K562 (cell line): ENCODE data around the gene USP7. TPM values are rescaled to one million over a fixed set of nuclear protein-coding genes. Genes with fewer than 3 reads are reported as not detected.

ENCODE experiments used
- ATAC-seq: fragments of 200-7000 bp; cut with Tn5 transposase; 3 replicates; pipeline ENCODE4 v1.9.1; 2020; ENCODE audit warnings: moderate library complexity
- BruUV-seq: library from RNA; stranded (reverse); fragments of 400-500 nt; replicated peaks from 2 replicates; lab custom pipeline; 2021; lab: Mats Ljungman, UMichigan
- CTCF ChIA-PET: fragments of 300-600 bp; formaldehyde crosslinking; extraction: SDS; loops from one replicate; lab custom pipeline; 2021; ENCODE audit warnings: low intra/inter-chr PET ratio; lab: Yijun Ruan, JAX
- POLR2A ChIA-PET: fragments of 300-600, 350-650 bp; sonication (Branson Sonifier 250); formaldehyde crosslinking; extraction: SDS; loops from one replicate; lab custom pipeline; 2021; ENCODE audit warnings: antibody characterized with exemption, inconsistent platforms; lab: Yijun Ruan, JAX
- DNase-seq, 4 experiments: peaks; one replicate each; pipeline versions ENCODE4 v3.0.0 to v3.0.0-alpha.2; 2011 to 2018; ENCODE audit warnings: low spot score in 3 of 4, mixed read lengths in 3 of 4; ENCODE audit errors: extremely low read depth in 1 of 4
- FAIRE-seq: peaks from 2 replicates; lab custom pipeline; 2011; peaks lifted over from hg19 to GRCh38; lab: Jason Lieb, UNC
- H2AFZ ChIP-seq: 2 replicates; pipeline ENCODE4 v1.6.0; 2011; ENCODE audit warnings: low read depth, low read length, control low read depth, inconsistent platforms
- H3K27ac ChIP-seq: fragments of 200-600 bp; 3 replicates; pipeline ENCODE4 v1.8.0; 2011; ENCODE audit warnings: low read depth, mild to moderate bottlenecking, control low read depth, inconsistent platforms, low read length, moderate library complexity, mixed read lengths; ENCODE audit errors: extremely low read depth
- H3K27me3 ChIP-seq, 2 experiments: fragments of 300-600 bp in 1 of 2; 2 replicates in 1 of 2; 3 replicates in 1 of 2; pipeline versions ENCODE4 v1.6.0 to v1.8.0; 2011; ENCODE audit warnings: inconsistent platforms in 2 of 2, low read length in 2 of 2, mild to moderate bottlenecking in 1 of 2, mixed read lengths in 1 of 2, moderate library complexity in 1 of 2; ENCODE audit not compliant: control insufficient read depth in 2 of 2, insufficient read depth in 2 of 2
- H3K36me3 ChIP-seq: fragments of 300-600 bp; 3 replicates; pipeline ENCODE4 v1.8.0; 2011; ENCODE audit warnings: mild to moderate bottlenecking, low read length, inconsistent platforms; ENCODE audit not compliant: control insufficient read depth, insufficient read depth
- H3K4me1 ChIP-seq, 2 experiments: fragments of 200-600 bp in 1 of 2; replicated peaks in 1 of 2; 2 replicates in 1 of 2; 3 replicates in 1 of 2; pipeline versions ENCODE4 v1.5.1 to v1.8.0; 2011; ENCODE audit warnings: inconsistent platforms in 2 of 2, low read length in 2 of 2, mild to moderate bottlenecking in 1 of 2, mixed read lengths in 1 of 2, moderate library complexity in 1 of 2; ENCODE audit not compliant: control insufficient read depth in 2 of 2, insufficient read depth in 2 of 2
- H3K4me2 ChIP-seq: 2 replicates; pipeline ENCODE4 v1.6.1; 2011; ENCODE audit warnings: low read length, control low read depth, inconsistent platforms, mixed read lengths; ENCODE audit not compliant: insufficient read depth
- H3K4me3 ChIP-seq: fragments of 200-600 bp; sonication (generic), shearing (Covaris generic); 2 replicates; pipeline ENCODE4 v1.5.1; 2016; ENCODE audit warnings: control low read depth, inconsistent platforms
- H3K79me2 ChIP-seq: fragments of 200-600 bp; 3 replicates; pipeline ENCODE4 v1.8.0; 2011; ENCODE audit warnings: low read length, inconsistent platforms; ENCODE audit not compliant: control insufficient read depth, insufficient read depth
- H3K9ac ChIP-seq, 2 experiments: 2 replicates each; pipeline versions ENCODE4 v1.6.0 to v1.6.1; 2011; ENCODE audit warnings: low read depth in 2 of 2, low read length in 2 of 2, control low read depth in 1 of 2, inconsistent platforms in 1 of 2, mild to moderate bottlenecking in 1 of 2, mixed read lengths in 1 of 2; ENCODE audit not compliant: insufficient read depth in 1 of 2
- H3K9me1 ChIP-seq: one replicate; pipeline ENCODE4 v1.6.0; 2011; ENCODE audit warnings: inconsistent platforms, mild to moderate bottlenecking, low read length, moderate library complexity; ENCODE audit not compliant: control insufficient read depth, insufficient read depth
- H3K9me3 ChIP-seq: replicated peaks from 2 replicates; pipeline ENCODE4 v1.5.1; 2011; ENCODE audit warnings: low read depth, low read length, inconsistent platforms; ENCODE audit not compliant: control insufficient read depth, insufficient read depth
- H4K20me1 ChIP-seq: replicated peaks from 2 replicates; pipeline ENCODE4 v1.6.1; 2011; ENCODE audit warnings: low read length, inconsistent platforms, mixed read lengths; ENCODE audit not compliant: control insufficient read depth, insufficient read depth
- GABPA ChIP-seq: fragments of 200-800 bp; sonication (Bioruptor generic); conservative IDR thresholded peaks from 2 replicates; pipeline ENCODE4 v1.6.1; 2016; ENCODE audit warnings: low read depth, missing genetic modification characterization, missing compliant biosample characterization
- JUND ChIP-seq, 2 experiments: IDR thresholded peaks; 2 replicates in 1 of 2; 3 replicates in 1 of 2; pipeline ENCODE4 v1.6.1; 2011; ENCODE audit warnings: borderline replicate concordance in 2 of 2, low read depth in 2 of 2, low read length in 2 of 2, improper control_type of control experiment in 1 of 2, missing biosample characterization in 1 of 2, missing genetic modification characterization in 1 of 2, missing genetic modification reagents in 1 of 2
- KHSRP ChIP-seq: fragments of 450-650 bp; IDR thresholded peaks from 2 replicates; pipeline ENCODE4 v1.6.1; 2017
- KLF13 ChIP-seq: fragments of 450-650 bp; IDR thresholded peaks from 2 replicates; pipeline ENCODE4 v1.6.1; 2016; ENCODE audit warnings: missing genetic modification characterization, low read depth, mild to moderate bottlenecking, missing compliant biosample characterization, moderate library complexity, borderline replicate concordance
- MECOM ChIP-seq: fragments of 250-450 bp; sonication (Bioruptor Pico); IDR thresholded peaks from 2 replicates; pipeline ENCODE4 v1.8.0; 2022; ENCODE audit warnings: inconsistent platforms
- NUFIP1 ChIP-seq: fragments of 450-650 bp; IDR thresholded peaks from 2 replicates; pipeline ENCODE4 v1.6.1; 2018; ENCODE audit not compliant: partially characterized antibody
- ZNF609 ChIP-seq: sonication (generic); formaldehyde crosslinking; IDR thresholded peaks from 2 replicates; pipeline ENCODE4 v1.8.1; 2023; ENCODE audit warnings: missing genetic modification reagents, mild to moderate bottlenecking, borderline replicate concordance
- WGBS: fragments of 100-300 bp; shearing (Covaris generic); methylation state at CpG from one replicate; pipeline ENCODE4 v1.1.6; 2016; ENCODE audit warnings: low coverage, mixed read lengths; ENCODE audit not compliant: insufficient coverage; ENCODE audit errors: missing lambda C conversion rate; 5-methylcytosine and 5-hydroxymethylcytosine counted together
- in situ Hi-C: fragments of 300-500 bp; cut with MboI; formaldehyde crosslinking; loops from 4 replicates; pipeline ENCODE4 v1.15.0; 2018; ENCODE audit warnings: inconsistent platforms, mixed read lengths
- intact Hi-C: fragments of 100-400 bp; cut with micrococcal nuclease; formaldehyde crosslinking; loops from 2 replicates; pipeline ENCODE4 v1.14.2; 2022
- polyA plus RNA-seq, 8 experiments: library from polyadenylated mRNA; depleted of rRNA in 4 of 8; stranded (reverse) in 5 of 8; unstranded in 3 of 8; fragments of >200 nt; fragmentation: Nextera tagmentation in 2 of 8; fragmentation: Illumina TruSeq in 1 of 8; extraction: Ambion mirVana in 2 of 8; extraction: Trizol in 1 of 8; gene quantifications; 2 replicates each; pipeline versions ENCODE4 v1.2.1 to v1.2.3, GENCODE V29; 2011 to 2014; ENCODE audit warnings: inconsistent platforms in 1 of 8, missing spikeins in 1 of 8
- total RNA-seq, 7 experiments: library from RNA; depleted of rRNA in 6 of 7; stranded (reverse); fragments of >200 nt in 6 of 7; fragmentation: Illumina TruSeq in 2 of 7; extraction: Trizol in 2 of 7; gene quantifications; 2 replicates each; pipeline versions ENCODE4 v1.2.1 to v1.2.3, GENCODE V29; 2011 to 2021; ENCODE audit warnings: low replicate concordance in 1 of 7

USP7 gene
- total and polyA plus RNA-seq, 9 of the 15 experiments (the other 6 are each of a cell fraction or from before 2014, with no cell fraction given): 17.1 to 145 (median 57.9) TPM

GRCh38 chr16:8957063-8957397, 6.7 kb downstream of the USP7 start:
- no peaks in the 10 kb centered on the region for H3K27me3 ChIP-seq
- H2AFZ ChIP-seq: no peak overlapping the region
- H3K9me3 ChIP-seq: no peaks in the 10 kb centered on the region
- H4K20me1 ChIP-seq: peaks cover 81% of the 10 kb centered on the region
- CTCF ChIA-PET: no interaction called here
- no TSS peak for BruUV-seq
- H3K79me2 ChIP-seq: peaks cover 94% of the 10 kb centered on the region
- POLR2A ChIA-PET: interaction anchor here (1.3 to 6.7 kb wide), 2 partner anchors 8 to 10 kb away, joined by 5 to 60 read pairs; no protein-coding TSS in a partner anchor
- in situ Hi-C loops (no loop called here), intact Hi-C loops (no loop called here)
- WGBS: 93% methylated on average over 2 of the region's 2 CpGs
- H3K36me3 ChIP-seq: peaks cover 4% of the 10 kb centered on the region; the same call in 2 of the 3 replicates
- H3K4me3 ChIP-seq: no peak overlapping the region
- DNase-seq (no peak), ATAC-seq (no peak), FAIRE-seq (no peak)
- H3K9ac ChIP-seq: peak overlapping the region in 1 of 2 experiments; percentile 53; a peak in 1 of 4 replicates
- H3K27ac ChIP-seq: no peak overlapping the region
- H3K4me2 ChIP-seq: no peak overlapping the region
- H3K4me1 ChIP-seq: peaks cover 33 to 58% of the 10 kb centered on the region in 2 experiments
- no peak for TF ChIP-seq KLF13 (tag)
- peaks cover 3% of the 10 kb centered on the region for H3K9me1 ChIP-seq

- Histone ChIP-seq H3K36me3 (peaks cover 4% of the 10 kb centered on the region; the same call in 2 of the 3 replicates), H3K79me2 (peaks cover 94% of the 10 kb centered on the region), H3K27ac (no peak overlapping the region), H3K27me3 (no peaks in the 10 kb centered on the region), H3K4me1 (peaks cover 33 to 56% of the 10 kb centered on the region in 2 experiments), H3K9me1 (peaks cover 4% of the 10 kb centered on the region), H3K9me3 (no peaks in the 10 kb centered on the region), H3K9ac (peak overlapping the region in 1 of 2 experiments; percentile 53; a peak in 2 of 4 replicates), H4K20me1 (peaks cover 81% of the 10 kb centered on the region), H2AFZ (no peak overlapping the region), H3K4me2 (no peak overlapping the region), H3K4me3 (no peak overlapping the region)
- BruUV-seq: no TSS peak
- ChIA-PET CTCF (no interaction called here), POLR2A (interaction anchor here (1.2 to 6.7 kb wide), 3 partner anchors 7 to 11 kb away, joined by 3 to 60 read pairs (median 5); no protein-coding TSS in a partner anchor)
- in situ Hi-C loops (no loop called here), intact Hi-C loops (no loop called here)
- DNase-seq: no peak
- FAIRE-seq: no peak
- 82% methylated on average over 17 of the region's 21 CpGs for WGBS
- no peak for ATAC-seq
- TF ChIP-seq GABPA (tag) (no peak), KHSRP (no peak), NUFIP1 (no peak), ZNF609 (no peak), JUND (IDR thresholded peaks at IDR 0.05; ENCODE audit: borderline replicate concordance, low read depth, low read length) (no peak), JUND (tag; IDR thresholded peaks at IDR 0.05; ENCODE audit: borderline replicate concordance, low read depth, low read length) (no peak), MECOM (CRISPR knock-in tag) (no peak)
Measured at GRCh38 chr16:8956265-8957062, 7.2 kb downstream of the USP7 start.
